ENCODE measurements around the gene TMEM9B. TPM values are rescaled to one million over a fixed set of nuclear protein-coding genes. Genes with fewer than 3 reads are reported as not detected.
"Not testable (repeated sequence)": the region's sequence is repeated elsewhere in the genome, so short reads cannot be mapped to it uniquely, and the experiment has no call there.

The TMEM9B gene
- total RNA-seq: 29.7 and 30.3 TPM in 2 replicates

- no peak for DNase-seq (ENCODE audit: low read depth)
- no peak for TF ChIP-seq CTCF (conservative IDR thresholded peaks at IDR 0.05; ENCODE audit: low read depth, low read length)
- peak within 1 kb of the TSS; percentile 84 for H3K4me3 ChIP-seq (ENCODE audit: low read depth, low read length)
These were observed at the start of gene TMEM9B for GRCh38 chr11:8964324-8965320. Gene TMEM9B (minus strand): TSS chr11:8964442. CDS start chr11:8964313, 129 bp downstream.

- TF ChIP-seq CTCF (conservative IDR thresholded peaks at IDR 0.05; ENCODE audit: low read depth, low read length): no peak
- DNase-seq (ENCODE audit: low read depth): no peak
- H3K4me3 ChIP-seq (ENCODE audit: low read depth, low read length): no peak overlapping the region
These were observed 49.1 kb upstream of the TMEM9B start for GRCh38 chr11:9013373-9013772.

- not testable (repeated sequence) for DNase-seq (ENCODE audit: low read depth); H3K4me3 ChIP-seq (ENCODE audit: low read depth, low read length)
These were observed 45.3 kb upstream of the TMEM9B start for GRCh38 chr11:9009538-9009937.

- H3K4me3 ChIP-seq (ENCODE audit: low read depth, low read length): no peak overlapping the region
- DNase-seq (ENCODE audit: low read depth): no peak
- TF ChIP-seq CTCF (conservative IDR thresholded peaks at IDR 0.05; ENCODE audit: low read depth, low read length): no peak
These were observed 44.4 kb upstream of the TMEM9B start for GRCh38 chr11:9008661-9009060.

DNA sequence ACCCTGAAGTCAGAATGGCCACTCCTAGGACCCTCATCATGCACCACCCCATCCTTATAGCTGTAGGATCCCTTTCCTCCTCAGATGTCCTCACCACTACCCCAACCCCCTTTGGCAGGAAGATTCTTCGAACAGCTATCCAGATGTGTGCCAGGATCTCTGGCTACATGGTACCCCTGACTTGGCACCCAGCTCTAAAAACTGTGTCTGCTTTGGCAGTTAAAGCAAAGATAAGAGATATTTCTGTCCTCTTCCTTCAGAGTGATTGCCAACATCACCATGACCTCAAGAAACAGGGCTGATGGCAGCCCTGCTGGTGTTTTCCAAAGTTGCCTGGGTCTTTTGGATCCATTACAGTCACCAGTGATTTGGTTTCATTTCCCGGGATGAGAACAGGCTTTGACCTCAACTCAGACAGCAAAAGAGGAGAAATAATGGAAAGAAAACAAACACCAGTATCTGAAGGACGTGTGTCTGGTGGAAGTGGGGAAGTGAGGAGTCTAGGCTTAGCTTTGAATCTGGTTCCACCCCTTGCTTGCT lies 43.8 kb upstream of the TMEM9B start:
- no peak for TF ChIP-seq CTCF (conservative IDR thresholded peaks at IDR 0.05; ENCODE audit: low read depth, low read length)
- DNase-seq (ENCODE audit: low read depth): no peak

DNA sequence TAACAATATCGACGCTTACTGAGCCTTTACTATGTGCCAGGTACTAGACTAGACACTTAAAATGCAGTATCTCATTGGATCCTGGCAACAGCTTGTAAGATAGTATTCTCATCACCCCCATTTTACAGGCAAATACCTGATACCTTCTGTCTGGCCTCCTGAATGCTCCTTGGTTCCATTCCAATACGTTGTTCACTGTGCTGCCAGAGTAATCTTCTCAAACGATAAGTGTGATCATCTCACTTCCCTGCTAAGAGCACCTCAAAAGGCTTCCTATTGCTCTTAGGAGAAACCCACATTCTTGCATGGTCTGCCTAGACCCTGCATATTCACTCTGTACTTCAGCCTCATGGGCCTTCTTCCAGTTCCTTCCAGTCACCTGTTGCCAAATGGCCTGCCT lies 40.8 kb upstream of the TMEM9B start:
- no peak overlapping the region for H3K4me3 ChIP-seq (ENCODE audit: low read depth, low read length)
- no peak for TF ChIP-seq CTCF (conservative IDR thresholded peaks at IDR 0.05; ENCODE audit: low read depth, low read length)
- DNase-seq (ENCODE audit: low read depth): no peak

More for the DNA sequence above, 43.8 kb upstream of the TMEM9B start:
- no peak overlapping the region for H3K4me3 ChIP-seq (ENCODE audit: low read depth, low read length)

GRCh38 chr11:9004183-9004926 lies 40.1 kb upstream of the TMEM9B start:
- H3K4me3 ChIP-seq (ENCODE audit: low read depth, low read length): peak overlapping the region; percentile 49
- no peak for TF ChIP-seq CTCF (conservative IDR thresholded peaks at IDR 0.05; ENCODE audit: low read depth, low read length)
- no peak for DNase-seq (ENCODE audit: low read depth)

Data from epithelial cell of proximal tubule (primary cell).